B cell (primary cell): ENCODE data around the gene ZBTB5. TPM values are rescaled to one million over a fixed set of nuclear protein-coding genes. Genes with fewer than 3 reads are reported as not detected.

Experiments used
- ATAC-seq: fragments of 200-7000 bp; cut with Tn5 transposase; one replicate; pipeline ENCODE4 v1.10.0; 2021; ENCODE audit warnings: low read depth, mild to moderate bottlenecking, moderate number of reproducible peaks, moderate library complexity
- CTCF ChIA-PET: fragments of 350-600 bp; sonication (Branson Sonifier 250); formaldehyde crosslinking; loops from one replicate; lab custom pipeline; 2021; ENCODE audit warnings: antibody characterized with exemption, inconsistent platforms; lab: Charles Lee
- POLR2A ChIA-PET: fragments of 350-600 bp; sonication (Branson Sonifier 250); formaldehyde crosslinking; loops from one replicate; lab custom pipeline; 2021; ENCODE audit warnings: antibody characterized with exemption; lab: Charles Lee
- DNase-seq: peaks from one replicate; pipeline ENCODE4 v3.0.0; 2013
- H2AFZ ChIP-seq: 2 replicates; pipeline ENCODE4 v1.6.1; 2012; ENCODE audit warnings: mild to moderate bottlenecking, low read depth, low read length; ENCODE audit not compliant: insufficient read depth, poor library complexity, severe bottlenecking
- H3K27ac ChIP-seq, 2 donors: 1 replicate in 1 of 2; 2 replicates in 1 of 2; pipeline ENCODE4 v1.5.1; 2012 to 2013; ENCODE audit warnings: low read length in 2 of 2, mild to moderate bottlenecking in 2 of 2, moderate library complexity in 1 of 2
- H3K27me3 ChIP-seq, 4 experiments: fragments of 200-600 bp in 1 of 4; sonication (generic) in 1 of 4; replicated peaks in 1 of 4; 1 replicate in 2 of 4; 2 replicates in 2 of 4; pipeline versions ENCODE4 v1.6.1 to v1.7.0; 2013 to 2016; ENCODE audit warnings: low read length in 3 of 4, mild to moderate bottlenecking in 2 of 4, mixed read lengths in 1 of 4, moderate library complexity in 1 of 4; ENCODE audit not compliant: insufficient read depth in 4 of 4, control insufficient read depth in 3 of 4; ENCODE audit errors: control extremely low read depth in 1 of 4
- H3K36me3 ChIP-seq, 2 experiments: replicated peaks in 1 of 2; 1 replicate in 1 of 2; 2 replicates in 1 of 2; pipeline versions ENCODE4 v1.6.1 to v1.7.1; 2013; ENCODE audit warnings: low read length in 1 of 2; ENCODE audit not compliant: insufficient read depth in 2 of 2, control insufficient read depth in 1 of 2; ENCODE audit errors: control extremely low read depth in 1 of 2, extremely low read depth in 1 of 2
- H3K4me1 ChIP-seq, 2 donors: fragments of 200-600 bp in 1 of 2; sonication (generic) in 1 of 2; 1 replicate in 1 of 2; 2 replicates in 1 of 2; pipeline versions ENCODE4 v1.5.1 to v1.6.1; 2013 to 2017; ENCODE audit warnings: low read length in 2 of 2; ENCODE audit not compliant: control insufficient read depth in 2 of 2, insufficient read depth in 2 of 2
- H3K4me2 ChIP-seq: replicated peaks from 2 replicates; pipeline ENCODE3; 2012; ENCODE audit warnings: mild to moderate bottlenecking, low read depth, low read length; ENCODE audit not compliant: poor library complexity, severe bottlenecking
- H3K4me3 ChIP-seq, 5 experiments: fragments of 200-600 bp in 1 of 5; sonication (generic) in 1 of 5; 1 replicate in 3 of 5; 2 replicates in 2 of 5; pipeline versions ENCODE4 v1.5.1 to v1.7.0; 2011 to 2016; ENCODE audit warnings: low read length in 4 of 5, mild to moderate bottlenecking in 4 of 5, low read depth in 2 of 5, control low read depth in 1 of 5, moderate library complexity in 1 of 5; ENCODE audit not compliant: insufficient read depth in 1 of 5; ENCODE audit errors: control extremely low read depth in 1 of 5, extremely low read depth in 1 of 5
- H3K79me2 ChIP-seq: fragments of 200-600 bp; sonication (generic); one replicate; pipeline ENCODE4 v1.6.0; 2016; ENCODE audit warnings: low read length; ENCODE audit not compliant: control insufficient read depth, insufficient read depth
- H3K9ac ChIP-seq: fragments of 200-600 bp; sonication (generic); 2 replicates; pipeline ENCODE4 v1.6.1; 2017; ENCODE audit warnings: mild to moderate bottlenecking, low read length, moderate library complexity
- H3K9me3 ChIP-seq, 3 donors: one replicate each; pipeline versions ENCODE4 v1.6.1 to v1.7.1; 2013; ENCODE audit warnings: low read length in 2 of 3; ENCODE audit not compliant: control insufficient read depth in 2 of 3, insufficient read depth in 1 of 3; ENCODE audit errors: control extremely low read depth in 1 of 3
- H4K20me1 ChIP-seq: 2 replicates; pipeline ENCODE4 v1.6.0; 2012; ENCODE audit warnings: mild to moderate bottlenecking, low read length; ENCODE audit not compliant: insufficient read depth, control insufficient read depth, poor library complexity, severe bottlenecking
- H3K27ac Mint-ChIP-seq: one replicate; pipeline ENCODE4 v1.8.0; 2021; ENCODE audit warnings: mixed read lengths
- H3K27me3 Mint-ChIP-seq: one replicate; pipeline ENCODE4 v1.8.0; 2021; ENCODE audit warnings: mixed read lengths
- H3K4me1 Mint-ChIP-seq: one replicate; pipeline ENCODE4 v1.8.0; 2021; ENCODE audit warnings: mixed read lengths
- H3K4me3 Mint-ChIP-seq: one replicate; pipeline ENCODE4 v1.8.0; 2021; ENCODE audit warnings: mixed read lengths
- H3K9me3 Mint-ChIP-seq: one replicate; pipeline ENCODE4 v1.8.0; 2022; ENCODE audit warnings: mixed read lengths; ENCODE audit not compliant: insufficient read depth
- EZH2 ChIP-seq: IDR thresholded peaks from 2 replicates; pipeline ENCODE4 v1.6.1; 2012; ENCODE audit warnings: borderline replicate concordance, low read depth, mild to moderate bottlenecking, moderate library complexity, low read length; ENCODE audit not compliant: insufficient read depth, poor library complexity, severe bottlenecking
- WGBS: methylation state at CpG from one replicate; pipeline ENCODE4 v1.1.5; 2013; ENCODE audit warnings: missing lambda C conversion rate; ENCODE audit not compliant: insufficient coverage; 5-methylcytosine and 5-hydroxymethylcytosine counted together
- intact Hi-C: fragments of 100-400 bp; cut with micrococcal nuclease; formaldehyde crosslinking; loops from one replicate; pipeline ENCODE4 v1.10.0; 2022
- polyA plus RNA-seq: library from polyadenylated mRNA; depleted of rRNA; stranded (reverse); fragments of >200 nt; gene quantifications from 2 replicates; pipeline ENCODE4 v1.2.3, GENCODE V29; 2012
- total RNA-seq, 2 donors: library from RNA; stranded (reverse); fragments of 120-200 nt in 1 of 2; gene quantifications; 1 replicate in 1 of 2; 2 replicates in 1 of 2; pipeline versions ENCODE4 v1.2.3 to v1.2.4, GENCODE V29; 2013 to 2022
- TF ChIP-seq, protein P1 (sequence below): fragments of 200-600 bp; IDR thresholded peaks from one replicate; pipeline ENCODE4 v1.8.0; 2022; ENCODE audit warnings: antibody characterized with exemption, mild to moderate bottlenecking

The ZBTB5 gene
- total and polyA plus RNA-seq, 2 donors (not counting 1 experiment from before 2014, with no cell fraction given) = 12.8 to 27.6 TPM

DNA sequence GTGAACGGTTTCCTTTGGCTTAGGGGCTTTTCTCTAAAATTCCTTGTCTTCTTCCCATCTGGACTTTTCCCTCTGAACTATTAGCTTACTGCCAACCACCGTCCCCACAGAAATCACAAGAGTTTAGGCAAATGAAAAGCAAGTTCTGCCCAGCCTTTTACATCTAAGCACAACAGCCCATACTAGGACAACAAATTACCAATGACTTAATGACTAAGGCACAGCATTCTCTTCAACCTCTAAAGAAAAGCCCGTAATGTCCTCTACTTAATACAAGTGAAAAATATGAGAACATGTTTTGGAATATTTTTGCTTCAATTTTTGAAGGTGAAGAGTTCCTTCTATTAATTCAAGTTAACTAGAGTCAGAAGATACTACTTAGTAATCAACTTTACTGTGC, 1.2 kb downstream of the ZBTB5 start:
- WGBS = 55% methylated on average over 1 of the region's 3 CpGs
- no peaks in the 10 kb centered on the region for H3K27me3 Mint-ChIP-seq
- Histone ChIP-seq H3K4me2 (peak overlapping the region; percentile 84), H2AFZ (no peak overlapping the region), H3K79me2 (peaks cover 60% of the 10 kb centered on the region), H3K36me3 (peaks cover 0 to 2% of the 10 kb centered on the region in 2 experiments), H4K20me1 (peaks cover 18% of the 10 kb centered on the region), H3K27me3 (no peaks in the 10 kb centered on the region), H3K4me3 (peak overlapping the region; percentile 75 to 99 (median 95)), H3K27ac (peak overlapping the region in 1 of 2 donors; percentile 98), H3K9ac (peak overlapping the region; percentile 100), H3K9me3 (no peaks in the 10 kb centered on the region), H3K4me1 (peaks cover 23 to 27% of the 10 kb centered on the region in 2 donors)
- no peaks in the 10 kb centered on the region for H3K9me3 Mint-ChIP-seq
- TF ChIP-seq, protein P1, sequence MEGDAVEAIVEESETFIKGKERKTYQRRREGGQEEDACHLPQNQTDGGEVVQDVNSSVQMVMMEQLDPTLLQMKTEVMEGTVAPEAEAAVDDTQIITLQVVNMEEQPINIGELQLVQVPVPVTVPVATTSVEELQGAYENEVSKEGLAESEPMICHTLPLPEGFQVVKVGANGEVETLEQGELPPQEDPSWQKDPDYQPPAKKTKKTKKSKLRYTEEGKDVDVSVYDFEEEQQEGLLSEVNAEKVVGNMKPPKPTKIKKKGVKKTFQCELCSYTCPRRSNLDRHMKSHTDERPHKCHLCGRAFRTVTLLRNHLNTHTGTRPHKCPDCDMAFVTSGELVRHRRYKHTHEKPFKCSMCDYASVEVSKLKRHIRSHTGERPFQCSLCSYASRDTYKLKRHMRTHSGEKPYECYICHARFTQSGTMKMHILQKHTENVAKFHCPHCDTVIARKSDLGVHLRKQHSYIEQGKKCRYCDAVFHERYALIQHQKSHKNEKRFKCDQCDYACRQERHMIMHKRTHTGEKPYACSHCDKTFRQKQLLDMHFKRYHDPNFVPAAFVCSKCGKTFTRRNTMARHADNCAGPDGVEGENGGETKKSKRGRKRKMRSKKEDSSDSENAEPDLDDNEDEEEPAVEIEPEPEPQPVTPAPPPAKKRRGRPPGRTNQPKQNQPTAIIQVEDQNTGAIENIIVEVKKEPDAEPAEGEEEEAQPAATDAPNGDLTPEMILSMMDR = no peak
- no peak for TF ChIP-seq EZH2
- DNase-seq = no peak
- peak overlapping the region; percentile 98 for H3K27ac Mint-ChIP-seq
- H3K4me3 Mint-ChIP-seq = peak overlapping the region; percentile 95
- ATAC-seq = no peak
- intact Hi-C loops = loop anchor here (2.0 to 10.0 kb wide), 2 partner anchors 89 to 1729 kb away; partner anchors contain the start of genes CREB3 and TLN1
- H3K4me1 Mint-ChIP-seq = peaks cover 33% of the 10 kb centered on the region
- CTCF ChIA-PET = interaction anchor here (1.6 kb wide), 1 partner anchor 149 kb away, joined by 3 read pairs; no protein-coding TSS in a partner anchor
- POLR2A ChIA-PET = no interaction called here

DNA sequence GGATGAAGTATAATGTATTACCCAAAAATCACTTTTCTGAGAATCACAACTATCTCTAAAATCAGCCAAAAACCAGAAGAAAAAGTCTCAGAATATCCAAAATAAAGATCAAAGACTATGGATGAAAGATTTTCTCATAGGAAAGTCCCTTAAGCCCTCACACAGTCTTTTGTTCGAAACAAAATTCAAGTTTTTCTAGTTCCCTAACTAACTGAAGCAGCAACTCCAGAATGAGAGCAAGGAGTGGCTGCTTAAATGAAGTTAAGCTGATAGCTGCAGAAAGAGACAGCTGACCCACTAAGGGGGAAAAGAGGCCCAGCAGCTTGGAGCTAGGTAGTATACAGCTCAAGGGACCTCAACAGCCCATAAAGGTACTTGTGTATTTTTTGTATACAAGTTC, 8.4 kb downstream of the ZBTB5 start:
- intact Hi-C loops = no loop called here
- Mint-ChIP-seq H3K4me1 (peaks cover 53% of the 10 kb centered on the region), H3K27me3 (no peaks in the 10 kb centered on the region), H3K4me3 (no peak overlapping the region), H3K27ac (no peak overlapping the region), H3K9me3 (no peaks in the 10 kb centered on the region)
- H3K27ac ChIP-seq = no peak overlapping the region
- H2AFZ ChIP-seq = no peak overlapping the region
- peaks cover 0 to 3% (median 0%) of the 10 kb centered on the region in 3 donors for H3K9me3 ChIP-seq
- POLR2A ChIA-PET = no interaction called here
- ATAC-seq (no peak), DNase-seq (no peak)
- CTCF ChIA-PET = interaction anchor here (0.8 kb wide), 1 partner anchor 41 kb away, joined by 5 read pairs; no protein-coding TSS in a partner anchor
- H3K27me3 ChIP-seq = no peaks in the 10 kb centered on the region
- peaks cover 89% of the 10 kb centered on the region for H3K79me2 ChIP-seq
- H3K4me2 ChIP-seq = no peak overlapping the region
- no peak for TF ChIP-seq EZH2
- TF ChIP-seq, protein P1 = no peak
- peaks cover 0 to 3% of the 10 kb centered on the region in 2 donors for H3K4me1 ChIP-seq
- peaks cover 3 to 9% of the 10 kb centered on the region in 2 experiments for H3K36me3 ChIP-seq
- WGBS = no CpG with 5 or more reads among the region's 1 CpG
- H3K9ac ChIP-seq = no peak overlapping the region
- no peak overlapping the region for H3K4me3 ChIP-seq
- H4K20me1 ChIP-seq = peaks cover 62% of the 10 kb centered on the region
